DND-41 (cell line): ENCODE data around the gene MYD88.

ENCODE experiments used
- ATAC-seq: fragments of 200-7000 bp; cut with Tn5 transposase; 3 replicates; pipeline ENCODE4 v1.9.1; 2021; ENCODE audit warnings: low read depth; ENCODE audit not compliant: insufficient read depth
- DNase-seq: peaks from one replicate; pipeline ENCODE4 v3.0.0-alpha.2; 2020
- H2AFZ ChIP-seq: 2 replicates; pipeline ENCODE4 v1.6.0; 2012; ENCODE audit warnings: low read depth, low read length
- H3K27ac ChIP-seq: 2 replicates; pipeline ENCODE4 v1.5.1; 2012; ENCODE audit warnings: low read length, inconsistent platforms
- H3K27me3 ChIP-seq: fragments of 200-600 bp; sonication (generic); 2 replicates; pipeline ENCODE4 v1.6.0; 2012; ENCODE audit warnings: low read length, mild to moderate bottlenecking, inconsistent platforms; ENCODE audit not compliant: insufficient read depth, poor library complexity
- H3K36me3 ChIP-seq: 2 replicates; pipeline ENCODE4 v1.5.1; 2012; ENCODE audit warnings: low read length, inconsistent platforms; ENCODE audit not compliant: insufficient read depth
- H3K4me1 ChIP-seq: 2 replicates; pipeline ENCODE4 v1.5.1; 2012; ENCODE audit warnings: mild to moderate bottlenecking, low read length; ENCODE audit not compliant: insufficient read depth
- H3K4me2 ChIP-seq: 2 replicates; pipeline ENCODE4 v1.6.0; 2012; ENCODE audit warnings: mild to moderate bottlenecking, moderate library complexity, low read length, inconsistent platforms; ENCODE audit not compliant: insufficient read depth
- H3K4me3 ChIP-seq, 2 experiments: fragments of 200-600 bp in 1 of 2; shearing (Covaris generic) in 1 of 2; 2 replicates each; pipeline ENCODE4 v1.5.1; 2012 to 2016; ENCODE audit warnings: inconsistent platforms in 2 of 2, low read length in 2 of 2, mild to moderate bottlenecking in 2 of 2, low read depth in 1 of 2, moderate library complexity in 1 of 2
- H3K79me2 ChIP-seq: 2 replicates; pipeline ENCODE4 v1.6.0; 2012; ENCODE audit warnings: low read length, inconsistent platforms; ENCODE audit not compliant: insufficient read depth
- H3K9ac ChIP-seq: 2 replicates; pipeline ENCODE4 v1.6.0; 2012; ENCODE audit warnings: low read depth, mild to moderate bottlenecking, inconsistent platforms, low read length, moderate library complexity
- H3K9me3 ChIP-seq: 2 replicates; pipeline ENCODE4 v1.5.1; 2012; ENCODE audit warnings: low read length, moderate library complexity, mild to moderate bottlenecking, inconsistent platforms; ENCODE audit not compliant: insufficient read depth, severe bottlenecking
- H4K20me1 ChIP-seq: 2 replicates; pipeline ENCODE4 v1.6.0; 2012; ENCODE audit warnings: low read length; ENCODE audit not compliant: insufficient read depth
- EZH2 ChIP-seq: IDR thresholded peaks from 3 replicates; pipeline ENCODE4 v1.6.1; 2012; ENCODE audit warnings: borderline replicate concordance, low read depth, mild to moderate bottlenecking, moderate library complexity, low read length, inconsistent platforms; ENCODE audit not compliant: severe bottlenecking
- TF ChIP-seq, protein P1 (sequence below): IDR thresholded peaks from 2 replicates; pipeline ENCODE4 v1.5.1; 2012; ENCODE audit warnings: borderline replicate concordance, low read length, moderate library complexity, mild to moderate bottlenecking; ENCODE audit not compliant: poor library complexity, severe bottlenecking; ENCODE audit errors: extremely low read depth

The MYD88 gene

GRCh38 chr3:38163841-38164642 is 25.6 kb downstream of the MYD88 start:
- no peaks in the 10 kb centered on the region; the same call in 1 of the 2 replicates for H3K36me3 ChIP-seq
- peak overlapping the region; percentile 70 to 79 for H3K4me3 ChIP-seq
- no peaks in the 10 kb centered on the region for H3K9me3 ChIP-seq
- peak overlapping the region; percentile 100 for H3K27ac ChIP-seq
- peaks cover 10% of the 10 kb centered on the region for H4K20me1 ChIP-seq
- ATAC-seq (no peak), DNase-seq (no peak)
- H2AFZ ChIP-seq: peak overlapping the region; percentile 96
- H3K79me2 ChIP-seq: peaks cover 37% of the 10 kb centered on the region
- H3K4me2 ChIP-seq: peak overlapping the region; percentile 72
- peaks cover 37% of the 10 kb centered on the region for H3K4me1 ChIP-seq
- TF ChIP-seq, protein P1, sequence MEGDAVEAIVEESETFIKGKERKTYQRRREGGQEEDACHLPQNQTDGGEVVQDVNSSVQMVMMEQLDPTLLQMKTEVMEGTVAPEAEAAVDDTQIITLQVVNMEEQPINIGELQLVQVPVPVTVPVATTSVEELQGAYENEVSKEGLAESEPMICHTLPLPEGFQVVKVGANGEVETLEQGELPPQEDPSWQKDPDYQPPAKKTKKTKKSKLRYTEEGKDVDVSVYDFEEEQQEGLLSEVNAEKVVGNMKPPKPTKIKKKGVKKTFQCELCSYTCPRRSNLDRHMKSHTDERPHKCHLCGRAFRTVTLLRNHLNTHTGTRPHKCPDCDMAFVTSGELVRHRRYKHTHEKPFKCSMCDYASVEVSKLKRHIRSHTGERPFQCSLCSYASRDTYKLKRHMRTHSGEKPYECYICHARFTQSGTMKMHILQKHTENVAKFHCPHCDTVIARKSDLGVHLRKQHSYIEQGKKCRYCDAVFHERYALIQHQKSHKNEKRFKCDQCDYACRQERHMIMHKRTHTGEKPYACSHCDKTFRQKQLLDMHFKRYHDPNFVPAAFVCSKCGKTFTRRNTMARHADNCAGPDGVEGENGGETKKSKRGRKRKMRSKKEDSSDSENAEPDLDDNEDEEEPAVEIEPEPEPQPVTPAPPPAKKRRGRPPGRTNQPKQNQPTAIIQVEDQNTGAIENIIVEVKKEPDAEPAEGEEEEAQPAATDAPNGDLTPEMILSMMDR: no peak
- TF ChIP-seq EZH2: no peak
- H3K27me3 ChIP-seq: no peaks in the 10 kb centered on the region
- H3K9ac ChIP-seq: peak overlapping the region; percentile 78

GRCh38 chr3:38164643-38164951 is 26.1 kb downstream of the MYD88 start:
- peak; percentile 33 for ATAC-seq
- Histone ChIP-seq H3K4me2 (peak overlapping the region; percentile 72), H4K20me1 (peaks cover 11% of the 10 kb centered on the region), H3K4me3 (peak overlapping the region; percentile 70 to 79), H3K36me3 (no peaks in the 10 kb centered on the region; the same call in 1 of the 2 replicates), H3K27ac (peak overlapping the region; percentile 100), H3K4me1 (peaks cover 37% of the 10 kb centered on the region), H2AFZ (peak overlapping the region; percentile 96), H3K79me2 (peaks cover 43% of the 10 kb centered on the region), H3K27me3 (no peaks in the 10 kb centered on the region), H3K9ac (peak overlapping the region; percentile 78), H3K9me3 (no peaks in the 10 kb centered on the region)
- no peak for DNase-seq
- no peak for TF ChIP-seq EZH2
- TF ChIP-seq, protein P1: no peak

GRCh38 chr3:38164952-38165721 is 26.7 kb downstream of the MYD88 start, which contains the start of gene OXSR1:
TSS of gene OXSR1 (plus strand) at chr3:38165537. CDS start at chr3:38165877, 340 bp downstream.
- Histone ChIP-seq H3K27ac (peak within 1 kb of the TSS; percentile 100), H2AFZ (peak within 1 kb of the TSS; percentile 96), H3K79me2 (peaks cover 48% of the 10 kb centered on the region), H3K4me1 (peaks cover 37% of the 10 kb centered on the region), H3K36me3 (no peaks in the 10 kb centered on the region; the same call in 1 of the 2 replicates), H3K4me2 (peak within 1 kb of the TSS; percentile 72), H3K9me3 (no peaks in the 10 kb centered on the region), H4K20me1 (peaks cover 13% of the 10 kb centered on the region), H3K27me3 (no peaks in the 10 kb centered on the region), H3K9ac (peak within 1 kb of the TSS; percentile 78), H3K4me3 (peak within 1 kb of the TSS; percentile 70 to 79)
- peak; percentile 99 for DNase-seq
- TF ChIP-seq, protein P1: no peak
- TF ChIP-seq EZH2: no peak
- peak; percentile 92 for ATAC-seq
